Colonic mucosa (tissue), 4 donors: ENCODE measurements around the gene LYAR. TPM values are rescaled to one million over a fixed set of nuclear protein-coding genes. Genes with fewer than 3 reads are reported as not detected.

ENCODE experiments used
- DNase-seq: peaks from one replicate; pipeline ENCODE4 v3.0.0-alpha.2; 2020
- H3K27ac ChIP-seq: fragments of 200-600 bp; one replicate; pipeline ENCODE4 v1.8.0; 2021
- H3K27me3 ChIP-seq: fragments of 200-600 bp; one replicate; pipeline ENCODE4 v1.8.0; 2021
- H3K36me3 ChIP-seq: fragments of 200-600 bp; one replicate; pipeline ENCODE4 v1.8.0; 2021
- H3K4me1 ChIP-seq: fragments of 200-600 bp; one replicate; pipeline ENCODE4 v1.8.0; 2021; ENCODE audit warnings: mild to moderate bottlenecking
- H3K4me3 ChIP-seq: fragments of 200-600 bp; one replicate; pipeline ENCODE4 v1.8.0; 2021
- H3K9ac ChIP-seq, 2 donors: one replicate each; pipeline ENCODE4 v1.7.0; 2013; ENCODE audit warnings: control low read depth in 2 of 2, low read depth in 2 of 2, low read length in 2 of 2
- H3K9me3 ChIP-seq: fragments of 200-600 bp; one replicate; pipeline ENCODE4 v1.8.0; 2021
- intact Hi-C: fragments of 100-400 bp; cut with DNase I; formaldehyde crosslinking; loops from one replicate; pipeline ENCODE4 v1.14.1; 2022
- total RNA-seq, 2 donors: library from RNA; stranded (reverse); fragmentation: NEBNext Ultra II Directional in 1 of 2; extraction: Animal tissue kit (Norgen Biotek cat#: 25700) in 1 of 2; gene quantifications; one replicate each; pipeline ENCODE4 v1.2.1, GENCODE V29; 2021
- TF ChIP-seq, protein P1 (sequence below): fragments of 200-600 bp; IDR thresholded peaks from one replicate; pipeline ENCODE4 v1.8.0; 2022; ENCODE audit warnings: antibody characterized with exemption, mild to moderate bottlenecking
- donor health status: healthy.
- donor health status: DM: no; HTN: no; CAD: no.
- donor health status: DM: no; HTN: no; CAD: no.

Gene LYAR
- total RNA-seq, 2 donors from 2014 or later, result 6.7 to 16.7 TPM

DNA sequence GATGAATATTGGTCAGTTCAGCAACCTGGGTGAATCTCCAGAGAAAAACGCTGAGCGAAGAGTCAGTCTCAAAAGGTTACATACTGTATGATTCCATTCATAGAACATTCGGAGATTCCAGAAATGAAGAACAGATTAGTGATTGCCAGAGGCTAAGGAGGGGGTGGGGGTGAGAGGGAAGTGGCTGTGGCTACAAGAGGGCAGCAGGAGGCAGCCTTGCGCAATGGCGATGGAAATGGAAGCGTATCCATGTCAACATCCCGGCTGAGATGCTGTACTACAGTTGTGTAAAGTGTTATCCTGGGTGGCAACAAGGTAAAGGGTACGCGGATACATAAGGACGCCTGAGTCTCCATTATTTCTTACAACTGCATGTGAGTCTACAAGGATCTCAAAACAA is 18.0 kb downstream of the LYAR start:
- intact Hi-C loops, result no loop called here
- TF ChIP-seq, protein P1, sequence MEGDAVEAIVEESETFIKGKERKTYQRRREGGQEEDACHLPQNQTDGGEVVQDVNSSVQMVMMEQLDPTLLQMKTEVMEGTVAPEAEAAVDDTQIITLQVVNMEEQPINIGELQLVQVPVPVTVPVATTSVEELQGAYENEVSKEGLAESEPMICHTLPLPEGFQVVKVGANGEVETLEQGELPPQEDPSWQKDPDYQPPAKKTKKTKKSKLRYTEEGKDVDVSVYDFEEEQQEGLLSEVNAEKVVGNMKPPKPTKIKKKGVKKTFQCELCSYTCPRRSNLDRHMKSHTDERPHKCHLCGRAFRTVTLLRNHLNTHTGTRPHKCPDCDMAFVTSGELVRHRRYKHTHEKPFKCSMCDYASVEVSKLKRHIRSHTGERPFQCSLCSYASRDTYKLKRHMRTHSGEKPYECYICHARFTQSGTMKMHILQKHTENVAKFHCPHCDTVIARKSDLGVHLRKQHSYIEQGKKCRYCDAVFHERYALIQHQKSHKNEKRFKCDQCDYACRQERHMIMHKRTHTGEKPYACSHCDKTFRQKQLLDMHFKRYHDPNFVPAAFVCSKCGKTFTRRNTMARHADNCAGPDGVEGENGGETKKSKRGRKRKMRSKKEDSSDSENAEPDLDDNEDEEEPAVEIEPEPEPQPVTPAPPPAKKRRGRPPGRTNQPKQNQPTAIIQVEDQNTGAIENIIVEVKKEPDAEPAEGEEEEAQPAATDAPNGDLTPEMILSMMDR, result no peak
- Histone ChIP-seq H3K9ac (no peak overlapping the region), H3K27me3 (no peaks in the 10 kb centered on the region), H3K27ac (no peak overlapping the region), H3K36me3 (no peaks in the 10 kb centered on the region), H3K4me1 (no peaks in the 10 kb centered on the region), H3K4me3 (no peak overlapping the region), H3K9me3 (no peaks in the 10 kb centered on the region)
- no peak for DNase-seq

GRCh38 chr4:4270529-4270928 is 19.4 kb downstream of the LYAR start:
- H3K4me3 ChIP-seq, result no peak overlapping the region
- no peaks in the 10 kb centered on the region for H3K27me3 ChIP-seq
- TF ChIP-seq, protein P1, result no peak
- no peak overlapping the region for H3K9ac ChIP-seq
- H3K27ac ChIP-seq, result no peak overlapping the region
- H3K36me3 ChIP-seq, result no peaks in the 10 kb centered on the region
- no peak for DNase-seq
- intact Hi-C loops, result no loop called here
- H3K9me3 ChIP-seq, result no peaks in the 10 kb centered on the region
- no peaks in the 10 kb centered on the region for H3K4me1 ChIP-seq

DNA sequence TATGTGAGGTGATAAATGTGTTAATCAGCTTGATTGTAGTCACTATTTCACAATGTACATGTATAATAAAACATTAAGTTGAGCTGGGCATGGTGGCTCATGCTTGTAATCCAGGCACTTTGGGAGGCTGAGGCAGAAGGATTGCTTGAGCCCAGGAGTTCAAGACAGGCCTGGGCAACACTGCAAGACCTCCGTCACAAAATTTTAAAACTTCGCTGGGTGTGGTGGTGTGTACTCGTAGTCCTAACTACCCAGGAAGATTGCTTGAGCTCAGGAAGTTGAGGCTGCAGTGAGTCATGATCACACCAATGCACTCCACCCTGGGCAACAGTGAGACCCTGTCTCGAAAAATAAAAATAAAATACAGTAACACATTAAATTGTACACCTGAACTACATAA is 20.1 kb downstream of the LYAR start:
- DNase-seq, result no peak
- intact Hi-C loops, result no loop called here
- Histone ChIP-seq H3K27ac (no peak overlapping the region), H3K4me3 (no peak overlapping the region), H3K4me1 (no peaks in the 10 kb centered on the region), H3K36me3 (no peaks in the 10 kb centered on the region), H3K9ac (no peak overlapping the region), H3K27me3 (no peaks in the 10 kb centered on the region), H3K9me3 (no peaks in the 10 kb centered on the region)
- TF ChIP-seq, protein P1, result no peak

DNA sequence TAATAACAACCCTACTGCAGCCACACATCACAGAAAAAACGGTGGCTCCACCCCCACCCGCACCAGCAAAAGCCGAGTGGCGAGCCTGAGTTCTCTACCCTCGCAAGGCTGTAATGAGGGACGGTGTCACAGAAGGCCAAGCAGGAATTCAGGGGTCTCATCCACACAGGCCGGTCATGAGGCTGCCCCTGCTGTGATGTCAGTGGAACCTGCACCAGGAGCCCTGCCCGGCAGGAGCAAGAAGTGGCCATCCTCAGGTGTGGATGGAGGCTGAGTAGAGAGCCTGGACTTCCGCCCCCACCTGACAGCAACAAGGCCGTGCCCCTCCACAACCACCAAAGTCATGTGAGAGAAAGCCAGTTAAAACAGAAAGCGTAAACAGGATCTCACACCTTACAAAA is 20.6 kb downstream of the LYAR start:
- TF ChIP-seq, protein P1, result no peak
- H3K9ac ChIP-seq, result no peak overlapping the region
- no peaks in the 10 kb centered on the region for H3K27me3 ChIP-seq
- no peak overlapping the region for H3K4me3 ChIP-seq
- H3K36me3 ChIP-seq, result no peaks in the 10 kb centered on the region
- no peaks in the 10 kb centered on the region for H3K4me1 ChIP-seq
- DNase-seq, result no peak
- H3K9me3 ChIP-seq, result no peaks in the 10 kb centered on the region
- intact Hi-C loops, result no loop called here
- H3K27ac ChIP-seq, result no peak overlapping the region

GRCh38 chr4:4268776-4269175 is 21.2 kb downstream of the LYAR start:
- no peak overlapping the region for H3K4me3 ChIP-seq

More at GRCh38 chr4:4268776-4269175, 21.2 kb downstream of the LYAR start:
- no peaks in the 10 kb centered on the region for H3K27me3 ChIP-seq
- intact Hi-C loops, result no loop called here
- TF ChIP-seq, protein P1, result no peak
- H3K9ac ChIP-seq, result no peak overlapping the region
- H3K9me3 ChIP-seq, result no peaks in the 10 kb centered on the region
- H3K27ac ChIP-seq, result no peak overlapping the region
- no peaks in the 10 kb centered on the region for H3K4me1 ChIP-seq
- DNase-seq, result no peak
- H3K36me3 ChIP-seq, result no peaks in the 10 kb centered on the region
